ENCODE results near the gene ZNF3. TPM values are rescaled to one million over a fixed set of nuclear protein-coding genes. Genes with fewer than 3 reads are reported as not detected.
A peak's percentile ranks its signal among the peaks of the same experiment; 100 is the strongest.

The ZNF3 gene
- total RNA-seq: 32.5 and 35.1 TPM in 2 replicates

DNA sequence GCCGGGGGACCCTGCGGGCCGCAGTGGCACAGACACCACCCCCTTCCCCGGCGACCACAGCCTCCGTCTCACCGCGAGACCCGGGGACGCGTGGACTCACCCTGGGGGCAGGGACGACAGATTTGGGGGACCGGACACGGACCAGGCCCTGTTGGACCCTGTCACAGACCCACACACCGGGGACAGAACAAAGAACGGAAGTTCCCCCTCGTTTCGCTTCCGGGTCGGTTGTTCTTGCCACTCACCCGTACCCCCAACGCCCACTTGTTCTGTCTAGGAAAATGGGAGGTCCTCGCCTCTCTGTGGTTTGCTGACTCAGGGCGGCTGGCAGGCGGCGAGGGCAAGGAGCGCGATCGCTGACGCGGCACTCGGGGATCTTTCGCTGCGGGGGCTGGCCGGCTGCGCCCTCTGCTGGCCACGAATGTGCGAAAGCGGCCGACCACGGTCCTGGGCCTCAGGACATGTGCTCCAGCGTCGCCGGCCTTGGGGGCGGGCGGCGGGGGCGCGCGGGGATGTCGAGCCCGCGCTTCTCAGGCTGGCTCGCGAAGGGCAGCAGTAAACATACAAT is at the start of gene ZNF3:
Gene ZNF3, minus strand, starts transcription at position 189 of the 568 bp plus-strand sequence. CDS start 4,366 bp downstream, outside the sequence.

DNA sequence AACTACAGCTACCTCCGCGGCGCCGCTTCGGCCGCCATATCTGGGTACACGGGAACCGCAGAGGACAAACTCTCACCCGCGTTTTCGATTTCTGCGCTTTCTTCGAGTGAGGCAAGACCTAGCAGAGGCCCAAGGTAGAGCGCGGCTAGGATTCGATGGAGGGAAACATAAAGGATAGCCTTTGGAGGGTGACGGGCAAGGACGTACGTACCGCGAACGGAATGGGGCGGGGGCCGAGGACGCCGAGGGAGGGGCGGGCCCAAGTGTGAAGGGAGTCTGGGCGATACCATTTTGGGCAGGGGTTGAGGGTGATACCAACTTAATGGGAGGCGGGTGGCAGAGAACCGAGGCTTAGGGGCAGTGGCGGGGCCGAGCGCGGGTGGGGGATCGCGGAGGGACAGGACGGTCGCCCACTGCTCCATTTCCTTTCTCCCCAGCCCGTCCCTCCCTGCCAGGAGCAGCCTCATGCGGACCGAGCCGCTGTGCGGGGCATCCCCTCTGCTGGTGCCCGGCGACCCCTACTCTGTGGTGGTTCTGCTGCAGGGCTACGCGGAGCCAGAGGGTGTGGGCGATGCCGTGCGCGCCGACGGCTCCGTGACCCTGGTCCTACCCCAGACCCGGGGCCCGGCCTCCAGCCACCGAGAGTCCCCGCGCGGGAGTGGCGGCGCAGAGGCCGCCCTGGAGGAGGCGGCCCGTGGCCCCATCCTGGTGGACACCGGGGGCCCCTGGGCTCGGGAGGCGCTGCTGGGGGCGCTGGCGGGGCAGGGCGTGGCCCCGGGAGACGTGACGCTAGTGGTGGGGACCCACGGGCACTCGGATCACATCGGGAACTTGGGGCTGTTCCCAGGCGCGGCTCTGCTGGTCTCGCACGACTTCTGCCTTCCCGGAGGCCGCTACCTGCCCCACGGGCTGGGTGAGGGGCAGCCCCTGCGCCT is 45.7 kb upstream of the ZNF3 start, which contains the start of gene MBLAC1:
Gene MBLAC1, plus strand, starts transcription at position 37 of the 935 bp plus-strand sequence. Its CDS starts 429 bp downstream, at position 466.

DNA sequence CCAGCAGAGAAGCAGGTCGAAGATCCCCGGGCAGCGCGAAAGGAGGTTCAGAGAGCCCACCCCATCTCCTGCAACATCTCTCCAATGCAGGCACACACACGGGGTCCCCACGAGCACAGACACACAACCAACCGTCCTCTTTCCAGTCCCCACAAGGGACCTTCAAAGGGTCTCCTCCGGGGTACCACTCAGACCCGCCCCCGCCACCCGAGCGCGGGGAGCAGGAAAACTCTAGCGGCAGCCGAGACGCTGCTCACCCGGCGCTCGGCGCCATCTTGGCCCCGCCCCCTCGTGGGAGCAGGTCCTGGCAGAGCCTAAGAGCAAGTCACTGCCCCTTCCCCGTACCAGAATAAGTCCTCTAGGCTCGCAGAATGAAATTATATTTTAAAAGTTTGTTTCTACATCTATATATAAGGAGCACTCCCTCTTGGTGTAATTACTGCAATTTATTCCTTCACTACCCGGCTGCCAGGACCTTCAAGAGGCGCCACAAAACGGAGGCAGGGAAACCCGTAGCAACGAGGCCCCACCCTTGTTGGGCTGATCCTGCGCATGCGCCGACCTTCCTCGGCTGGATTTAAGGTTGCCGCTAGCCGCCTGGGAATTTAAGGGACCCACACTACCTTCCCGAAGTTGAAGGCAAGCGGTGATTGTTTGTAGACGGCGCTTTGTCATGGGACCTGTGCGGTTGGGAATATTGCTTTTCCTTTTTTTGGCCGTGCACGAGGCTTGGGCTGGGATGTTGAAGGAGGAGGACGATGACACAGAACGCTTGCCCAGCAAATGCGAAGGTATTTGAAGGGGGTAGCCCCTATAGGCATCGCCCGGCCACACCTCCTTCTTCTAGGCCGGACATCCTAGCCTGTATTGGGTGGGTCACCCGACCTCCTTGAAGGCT is 37.8 kb upstream of the ZNF3 start, which contains the start of the genes CNPY4 and TAF6:
Gene CNPY4, plus strand, starts transcription at position 563 of the 898 bp plus-strand sequence. Its CDS starts 111 bp downstream, at position 674.
Gene TAF6, minus strand, starts transcription at position 287 of the 898 bp plus-strand sequence. CDS start 5,149 bp downstream, outside the sequence.

DNA sequence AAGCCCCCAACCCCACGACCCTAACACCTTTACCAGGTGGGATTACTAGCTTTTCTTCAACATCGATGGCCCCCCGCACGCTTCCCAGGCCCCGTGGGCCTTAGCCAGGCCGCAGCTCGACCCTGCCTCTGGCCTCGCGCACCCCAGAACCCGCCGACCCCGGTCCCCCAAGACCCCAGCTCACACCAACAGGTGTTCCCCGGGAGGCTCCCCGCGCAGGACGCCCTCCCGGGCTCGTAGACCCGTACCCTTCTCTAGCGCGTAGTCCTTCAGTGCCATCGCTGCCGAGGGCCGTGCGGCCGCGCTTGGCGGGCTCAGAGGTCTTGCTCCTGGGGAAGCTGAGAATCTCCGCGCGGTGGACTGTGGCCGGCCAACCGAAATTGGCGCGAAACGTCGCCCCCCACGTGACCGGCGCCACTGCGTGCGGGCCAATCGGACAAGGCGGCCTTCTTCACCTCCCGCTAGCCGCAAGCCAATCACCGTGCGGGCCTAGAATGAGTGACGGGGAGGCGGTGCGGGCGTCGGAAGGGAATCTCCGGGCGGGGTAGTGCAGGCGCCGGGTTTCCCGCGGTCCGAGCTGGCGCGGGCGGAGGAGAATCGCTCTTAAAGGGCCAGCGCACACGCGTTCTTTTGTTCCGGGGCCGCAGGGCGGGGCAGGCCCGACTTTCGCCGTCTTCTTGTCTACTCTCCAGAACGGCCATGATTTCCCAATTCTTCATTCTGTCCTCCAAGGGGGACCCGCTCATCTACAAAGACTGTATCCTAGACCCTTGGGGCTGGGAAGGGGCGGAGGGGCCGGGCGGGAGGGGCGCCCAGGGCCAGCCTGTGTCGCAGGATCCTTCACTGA is 19.7 kb upstream of the ZNF3 start, which contains the start of the genes AP4M1 and MCM7:
Gene AP4M1, plus strand, starts transcription at position 628 of the 847 bp plus-strand sequence. Its CDS starts 72 bp downstream, at position 700.
Gene MCM7, minus strand, starts transcription at position 382 of the 847 bp plus-strand sequence. Its CDS starts 103 bp downstream, at position 279.

DNA sequence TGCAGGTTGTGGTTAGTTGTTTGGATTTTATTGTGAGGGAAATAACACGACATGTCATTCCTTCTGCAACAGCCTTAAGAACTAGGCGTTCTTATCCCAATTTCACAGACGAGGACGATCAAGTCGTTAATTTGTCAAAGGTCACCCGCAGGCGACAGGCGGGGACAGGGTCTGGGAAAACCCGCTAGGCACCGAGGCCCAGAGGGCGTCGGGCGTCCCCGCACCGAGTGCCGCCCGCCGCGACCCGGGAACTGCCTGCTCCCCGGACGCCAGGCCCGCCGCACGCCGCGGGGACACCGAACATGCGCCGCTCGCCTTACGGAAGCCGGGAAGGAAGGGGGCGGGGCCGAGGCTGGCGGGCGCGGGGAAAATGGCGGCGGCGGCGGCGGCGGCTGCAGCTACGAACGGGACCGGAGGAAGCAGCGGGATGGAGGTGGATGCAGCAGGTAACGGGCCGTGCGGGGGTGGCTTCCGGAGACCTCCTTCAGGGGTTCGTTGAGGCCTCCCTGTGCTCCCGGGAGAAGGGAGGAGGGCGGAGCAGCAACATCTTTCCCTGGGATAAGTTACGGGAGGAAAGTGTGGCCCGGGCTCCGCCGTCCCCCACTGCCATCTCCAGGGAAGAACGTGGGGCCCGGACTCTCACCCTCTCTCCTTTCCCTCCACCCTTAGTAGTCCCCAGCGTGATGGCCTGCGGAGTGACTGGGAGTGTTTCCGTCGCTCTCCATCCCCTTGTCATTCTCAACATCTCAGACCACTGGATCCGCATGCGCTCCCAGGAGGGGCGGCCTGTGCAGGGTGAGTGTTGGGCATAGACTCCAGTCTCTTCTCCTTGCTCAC is 7.3 kb upstream of the ZNF3 start, which contains the start of gene COPS6:
Gene COPS6, plus strand, starts transcription at position 349 of the 837 bp plus-strand sequence. Its CDS starts 22 bp downstream, at position 371.

DNA sequence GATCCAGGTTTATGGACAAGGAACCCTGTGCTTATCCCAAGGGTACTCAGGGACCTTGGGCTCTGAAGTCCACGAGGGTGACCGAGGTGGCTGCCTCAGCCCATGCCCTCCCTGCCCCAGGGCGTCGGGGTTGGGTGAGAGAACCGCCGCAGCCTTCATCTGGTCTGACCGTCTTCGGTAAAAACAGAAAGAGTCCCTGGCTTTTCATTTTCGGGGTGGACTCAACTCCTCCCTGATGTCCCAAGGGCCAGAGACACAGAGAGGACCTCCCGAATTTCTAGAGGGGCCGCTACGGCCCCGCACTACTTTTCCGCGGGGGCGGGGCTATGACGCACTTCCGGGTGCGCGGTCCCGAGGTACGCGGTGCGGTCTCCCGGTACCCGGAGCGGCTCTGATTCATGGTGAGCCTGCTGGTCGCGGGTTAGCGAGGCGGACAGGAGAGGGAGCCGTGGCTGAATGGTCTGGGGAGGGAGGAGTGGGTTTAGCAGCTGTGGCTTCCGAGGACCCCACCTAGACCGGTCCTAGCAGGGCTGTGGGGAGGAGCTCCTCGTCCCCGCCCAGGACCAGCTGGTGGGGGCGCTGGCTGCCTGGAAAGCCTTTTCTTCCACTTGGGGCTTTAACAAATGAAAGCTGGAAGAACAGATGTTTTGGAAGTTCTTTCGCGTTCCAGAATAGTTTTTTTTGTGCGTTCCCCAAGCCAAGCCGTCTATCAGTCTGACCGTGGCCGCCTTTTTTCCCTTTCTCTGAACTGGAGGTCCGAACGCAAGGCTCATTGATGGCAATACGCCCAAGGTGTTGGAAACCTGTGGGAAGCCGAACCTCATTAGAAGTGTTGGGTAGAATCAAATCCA is 31.9 kb downstream of the ZNF3 start, which contains the start of gene ZSCAN21:
Gene ZSCAN21, plus strand, starts transcription at position 334 of the 851 bp plus-strand sequence. CDS start 7,233 bp downstream, outside the sequence.

Small RNA genes lying within 50 kb of the gene (small RNA-seq; reads per million reads assigned to genes)
- gene MIR106B (5,521 reads per million, percentile 100 among the genes with 10 or more reads in this experiment), gene MIR25 (2,768 reads per million, percentile 100 among the genes with 10 or more reads in this experiment), gene MIR93 (6,845 reads per million, percentile 100 among the genes with 10 or more reads in this experiment)

Other genes starting within 250 kb of the ZNF3 start
- 0.22 and 0.53 TPM in 2 replicates for gene OR2AE1, start 204.7 kb downstream of the ZNF3 start, total RNA-seq
- gene TRIM4, start 162.2 kb downstream of the ZNF3 start, total RNA-seq: 22.5 and 28.4 TPM in 2 replicates
- 0.13 TPM in 1 of 2 replicates, not detected in the other for gene GJC3, start 152.1 kb downstream of the ZNF3 start, total RNA-seq
- gene AZGP1, start 105.7 kb downstream of the ZNF3 start, total RNA-seq: not detected in 2 replicates
- gene ZKSCAN1, start 66.1 kb downstream of the ZNF3 start, total RNA-seq: 40.4 and 41.8 TPM in 2 replicates
- 6.6 and 6.8 TPM in 2 replicates for gene ZSCAN21, start 31.9 kb downstream of the ZNF3 start, total RNA-seq
- gene COPS6, start 7.2 kb upstream of the ZNF3 start, total RNA-seq: 103 and 116 TPM in 2 replicates
- gene MCM7, start 19.7 kb upstream of the ZNF3 start, total RNA-seq: 121 and 175 TPM in 2 replicates
- 14.5 and 18.9 TPM in 2 replicates for gene AP4M1, start 19.9 kb upstream of the ZNF3 start, total RNA-seq
- gene TAF6, start 37.6 kb upstream of the ZNF3 start, total RNA-seq: 38.8 and 58.2 TPM in 2 replicates
- 18.9 and 21.9 TPM in 2 replicates for gene CNPY4, start 37.9 kb upstream of the ZNF3 start, total RNA-seq
- 1.3 and 1.9 TPM in 2 replicates for gene MBLAC1, start 45.2 kb upstream of the ZNF3 start, total RNA-seq
- gene LAMTOR4, start 67.2 kb upstream of the ZNF3 start, total RNA-seq: 72.7 and 77.8 TPM in 2 replicates
- gene TRAPPC14, start 77.0 kb upstream of the ZNF3 start, total RNA-seq: 9.9 and 11.7 TPM in 2 replicates
- 1.5 and 1.9 TPM in 2 replicates for gene GAL3ST4, start 86.9 kb upstream of the ZNF3 start, total RNA-seq
- 3.9 and 4.1 TPM in 2 replicates for gene GPC2, start 95.7 kb upstream of the ZNF3 start, total RNA-seq
- gene STAG3, start 96.2 kb upstream of the ZNF3 start, total RNA-seq: 0.79 and 3.3 TPM in 2 replicates
- not detected in 2 replicates for gene PVRIG, start 138.2 kb upstream of the ZNF3 start, total RNA-seq
- gene SPDYE3, start 226.0 kb upstream of the ZNF3 start, total RNA-seq: not detected in 2 replicates

Data from thoracic aorta endothelial cell (primary cell).